ENCODE results near the gene GALR3. TPM values are rescaled to one million over a fixed set of nuclear protein-coding genes. Genes with fewer than 3 reads are reported as not detected.

Gene GALR3
- total and polyA plus RNA-seq, 10 donors = not detected

DNA sequence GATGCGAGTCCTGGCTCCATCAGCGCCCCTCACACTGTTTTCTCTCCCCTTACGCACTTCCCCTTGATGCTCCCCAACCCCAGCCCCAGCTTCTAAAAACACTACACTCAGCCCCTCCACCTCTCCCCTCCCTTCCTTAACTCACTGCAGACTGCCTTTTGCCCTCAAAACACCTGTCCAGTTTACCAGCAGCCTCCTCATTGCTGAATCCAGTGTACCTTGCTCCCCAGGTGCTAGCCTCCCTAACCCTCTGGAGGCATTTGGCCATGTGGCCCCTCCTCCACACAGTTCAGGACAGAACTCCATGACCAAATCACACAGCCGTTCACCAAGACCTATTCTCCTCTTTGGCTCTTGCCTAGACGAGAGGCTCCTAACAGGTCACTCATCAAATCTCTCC is 2.8 kb upstream of the GALR3 start:
- intact Hi-C loops (cut with DNase I; ENCODE audit: low total_unique reads) = no loop called here
- Histone ChIP-seq H3K4me1 (peaks cover 19 to 46% (median 32%) of the 10 kb centered on the region in 6 donors), H3K9me3 (no peaks in the 10 kb centered on the region), H3K36me3 (no peaks in the 10 kb centered on the region), H3K27me3 (replicated peaks in 1 of 7) (peaks cover 0 to 80% (median 11%) of the 10 kb centered on the region in 7 donors), H3K4me3 (no peak overlapping the region), H3K27ac (no peak overlapping the region)
- TF ChIP-seq POLR2AphosphoS5 (IDR thresholded peaks at IDR 0.05) = no peak
- TF ChIP-seq POLR2A (IDR thresholded peaks at IDR 0.05) = no peak
- TF ChIP-seq, protein P1, sequence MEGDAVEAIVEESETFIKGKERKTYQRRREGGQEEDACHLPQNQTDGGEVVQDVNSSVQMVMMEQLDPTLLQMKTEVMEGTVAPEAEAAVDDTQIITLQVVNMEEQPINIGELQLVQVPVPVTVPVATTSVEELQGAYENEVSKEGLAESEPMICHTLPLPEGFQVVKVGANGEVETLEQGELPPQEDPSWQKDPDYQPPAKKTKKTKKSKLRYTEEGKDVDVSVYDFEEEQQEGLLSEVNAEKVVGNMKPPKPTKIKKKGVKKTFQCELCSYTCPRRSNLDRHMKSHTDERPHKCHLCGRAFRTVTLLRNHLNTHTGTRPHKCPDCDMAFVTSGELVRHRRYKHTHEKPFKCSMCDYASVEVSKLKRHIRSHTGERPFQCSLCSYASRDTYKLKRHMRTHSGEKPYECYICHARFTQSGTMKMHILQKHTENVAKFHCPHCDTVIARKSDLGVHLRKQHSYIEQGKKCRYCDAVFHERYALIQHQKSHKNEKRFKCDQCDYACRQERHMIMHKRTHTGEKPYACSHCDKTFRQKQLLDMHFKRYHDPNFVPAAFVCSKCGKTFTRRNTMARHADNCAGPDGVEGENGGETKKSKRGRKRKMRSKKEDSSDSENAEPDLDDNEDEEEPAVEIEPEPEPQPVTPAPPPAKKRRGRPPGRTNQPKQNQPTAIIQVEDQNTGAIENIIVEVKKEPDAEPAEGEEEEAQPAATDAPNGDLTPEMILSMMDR (IDR thresholded peaks at IDR 0.05 in 8 of 11, conservative IDR thresholded peaks at IDR 0.05 in 3 of 11) = no peak
- 90 to 98% (median 91%) methylated on average over 5 of the region's 5 CpGs for WGBS, 5 donors
- no peak for DNase-seq

- Histone ChIP-seq H3K4me1 (peaks cover 18 to 43% (median 31%) of the 10 kb centered on the region in 6 donors), H3K27ac (no peak overlapping the region), H3K36me3 (no peaks in the 10 kb centered on the region), H3K9me3 (no peaks in the 10 kb centered on the region), H3K4me3 (no peak overlapping the region), H3K27me3 (replicated peaks in 1 of 7) (peaks cover 0 to 84% (median 11%) of the 10 kb centered on the region in 7 donors)
- TF ChIP-seq, protein P1 (IDR thresholded peaks at IDR 0.05 in 8 of 11, conservative IDR thresholded peaks at IDR 0.05 in 3 of 11) = no peak
- no peak for TF ChIP-seq POLR2AphosphoS5 (IDR thresholded peaks at IDR 0.05)
- no peak for TF ChIP-seq POLR2A (IDR thresholded peaks at IDR 0.05)
- WGBS, 5 donors = 62 to 80% (median 66%) methylated on average over 8 of the region's 8 CpGs
- no peak for DNase-seq
- intact Hi-C loops (cut with DNase I; ENCODE audit: low total_unique reads) = no loop called here
Observed at GRCh38 chr22:37822079-37822833, 926 bp upstream of the GALR3 start.

DNA sequence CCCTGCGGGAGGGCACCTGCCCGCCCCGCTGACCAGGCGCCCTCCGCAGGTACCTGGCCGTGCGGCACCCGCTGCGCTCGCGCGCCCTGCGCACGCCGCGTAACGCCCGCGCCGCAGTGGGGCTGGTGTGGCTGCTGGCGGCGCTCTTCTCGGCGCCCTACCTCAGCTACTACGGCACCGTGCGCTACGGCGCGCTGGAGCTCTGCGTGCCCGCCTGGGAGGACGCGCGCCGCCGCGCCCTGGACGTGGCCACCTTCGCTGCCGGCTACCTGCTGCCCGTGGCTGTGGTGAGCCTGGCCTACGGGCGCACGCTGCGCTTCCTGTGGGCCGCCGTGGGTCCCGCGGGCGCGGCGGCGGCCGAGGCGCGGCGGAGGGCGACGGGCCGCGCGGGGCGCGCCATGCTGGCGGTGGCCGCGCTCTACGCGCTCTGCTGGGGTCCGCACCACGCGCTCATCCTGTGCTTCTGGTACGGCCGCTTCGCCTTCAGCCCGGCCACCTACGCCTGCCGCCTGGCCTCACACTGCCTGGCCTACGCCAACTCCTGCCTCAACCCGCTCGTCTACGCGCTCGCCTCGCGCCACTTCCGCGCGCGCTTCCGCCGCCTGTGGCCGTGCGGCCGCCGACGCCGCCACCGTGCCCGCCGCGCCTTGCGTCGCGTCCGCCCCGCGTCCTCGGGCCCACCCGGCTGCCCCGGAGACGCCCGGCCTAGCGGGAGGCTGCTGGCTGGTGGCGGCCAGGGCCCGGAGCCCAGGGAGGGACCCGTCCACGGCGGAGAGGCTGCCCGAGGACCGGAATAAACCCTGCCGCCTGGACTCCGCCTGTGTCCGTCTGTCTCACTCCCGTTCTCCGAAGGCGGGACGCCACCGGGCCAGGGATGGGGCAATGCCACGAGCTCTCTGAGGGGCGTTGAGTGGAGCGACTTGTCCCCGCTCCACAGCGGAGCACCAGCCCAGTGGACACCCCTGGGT is 1.8 kb downstream of the GALR3 start:
- Histone ChIP-seq H3K27ac (peak overlapping the region in 1 of 8 donors; percentile 30), H3K4me3 (peak overlapping the region in 7 of 8 donors; percentile 32 to 69 (median 37)), H3K4me1 (peaks cover 0 to 18% (median 11%) of the 10 kb centered on the region in 6 donors), H3K9me3 (no peaks in the 10 kb centered on the region), H3K36me3 (peaks cover 0 to 20% (median 5%) of the 10 kb centered on the region in 6 donors), H3K27me3 (replicated peaks in 1 of 7) (peaks cover 0 to 57% (median 9%) of the 10 kb centered on the region in 7 donors)
- 8 to 21% (median 11%) methylated on average over 59 to 135 of the region's 135 CpGs for WGBS, 5 donors
- no peak for DNase-seq
- intact Hi-C loops (cut with DNase I; ENCODE audit: low total_unique reads) = no loop called here
- TF ChIP-seq POLR2A (IDR thresholded peaks at IDR 0.05) = no peak
- TF ChIP-seq, protein P1 (IDR thresholded peaks at IDR 0.05 in 8 of 11, conservative IDR thresholded peaks at IDR 0.05 in 3 of 11) = no peak
- peak in 1 of 3 donors; percentile 13 for TF ChIP-seq POLR2AphosphoS5 (IDR thresholded peaks at IDR 0.05)

Data from spleen (tissue), 11 donors.